ENCODE results near the gene MAPKAPK2. TPM values are rescaled to one million over a fixed set of nuclear protein-coding genes. Genes with fewer than 3 reads are reported as not detected.
A peak's percentile ranks its signal among the peaks of the same experiment; 100 is the strongest.
"Not testable (repeated sequence)": the region's sequence is repeated elsewhere in the genome, so short reads cannot be mapped to it uniquely, and the experiment has no call there.

The MAPKAPK2 gene
- total RNA-seq, 2 experiments from 2014 or later, result 157 to 166 TPM

GRCh38 chr1:206635978-206636345 is 48.7 kb upstream of the MAPKAPK2 start:
- Mint-ChIP-seq H3K27ac (no peak overlapping the region), H3K36me3 (ENCODE audit: low read depth) (no peaks in the 10 kb centered on the region), H3K4me3 (peak overlapping the region; percentile 83), H3K4me1 (ENCODE audit: low read depth) (peaks cover 18% of the 10 kb centered on the region), H3K9me3 (no peaks in the 10 kb centered on the region), H3K27me3 (no peaks in the 10 kb centered on the region)
- peaks cover 0 to 14% of the 10 kb centered on the region in 2 experiments for H3K27me3 ChIP-seq (ENCODE audit: control insufficient read depth in 1 of 2, insufficient read depth in 2 of 2, low read length in 2 of 2)
- CTCF ChIA-PET, result interaction anchor here (0.9 to 4.4 kb wide), 7 partner anchors 18 to 346 kb away, joined by 3 to 42 read pairs (median 15); partner anchors contain the start of genes EIF2D and IKBKE
- DNase-seq (peak in 3 of 14 experiments; percentile 4 to 35 (median 8)), ATAC-seq (ENCODE audit: poor library complexity) (no peak)
- intact Hi-C loops (cut with DNase I, micrococcal nuclease), result loop anchor here (2.0 kb wide), 3 partner anchors 23 to 275 kb away; partner anchors contain the start of gene EIF2D (in 1 of the 2)
- POLR2A ChIA-PET, result interaction anchor here (0.7 to 2.0 kb wide), 7 partner anchors 15 to 270 kb away, joined by 3 to 15 read pairs (median 3); partner anchors contain the start of genes EIF2D and IKBKE
- H3K27ac ChIP-seq (ENCODE audit: low read depth in 1 of 2, low read length in 2 of 2), result no peak overlapping the region
- no peaks in the 10 kb centered on the region for H3K9me3 ChIP-seq (ENCODE audit: control insufficient read depth in 1 of 2, insufficient read depth in 1 of 2, low read length in 2 of 2)
- peak overlapping the region; percentile 64 for H3K4me3 ChIP-seq (ENCODE audit: low read length)
- no peak for TF ChIP-seq CTCF (IDR thresholded peaks at IDR 0.05)
- no peaks in the 10 kb centered on the region for H3K36me3 ChIP-seq (ENCODE audit: insufficient read depth, low read length)
- peaks cover 20% of the 10 kb centered on the region for H3K4me1 ChIP-seq (ENCODE audit: insufficient read depth, low read length)

GRCh38 chr1:206636671-206637070 is 48.0 kb upstream of the MAPKAPK2 start:
- H3K4me1 Mint-ChIP-seq (ENCODE audit: low read depth), result peaks cover 18% of the 10 kb centered on the region

GRCh38 chr1:206637605-206638004 is 47.1 kb upstream of the MAPKAPK2 start:
- POLR2A ChIA-PET, result interaction anchor here (0.6 kb wide), 1 partner anchor 10 kb away, joined by 3 read pairs; no protein-coding TSS in a partner anchor
- ATAC-seq (ENCODE audit: poor library complexity), result no peak
- H3K4me1 ChIP-seq (ENCODE audit: insufficient read depth, low read length), result peaks cover 20% of the 10 kb centered on the region
- H3K36me3 Mint-ChIP-seq (ENCODE audit: low read depth), result no peaks in the 10 kb centered on the region
- H3K27me3 ChIP-seq (ENCODE audit: control insufficient read depth in 1 of 2, insufficient read depth in 2 of 2, low read length in 2 of 2), result peaks cover 0 to 14% of the 10 kb centered on the region in 2 experiments
- peak overlapping the region; percentile 14 for H3K4me3 Mint-ChIP-seq
- no peak overlapping the region for H3K27ac Mint-ChIP-seq
- TF ChIP-seq CTCF (IDR thresholded peaks at IDR 0.05), result no peak
- peaks cover 18% of the 10 kb centered on the region for H3K4me1 Mint-ChIP-seq (ENCODE audit: low read depth)
- CTCF ChIA-PET, result interaction anchor here (1.2 to 1.5 kb wide), 4 partner anchors 21 to 296 kb away, joined by 3 to 4 read pairs (median 3); no protein-coding TSS in a partner anchor
- H3K9me3 ChIP-seq (ENCODE audit: control insufficient read depth in 1 of 2, insufficient read depth in 1 of 2, low read length in 2 of 2), result no peaks in the 10 kb centered on the region
- intact Hi-C loops (cut with DNase I, micrococcal nuclease), result loop anchor here in 1 of 2 experiments (2.0 kb wide), 1 partner anchor 45 kb away; no protein-coding TSS in a partner anchor
- no peak overlapping the region for H3K27ac ChIP-seq (ENCODE audit: low read depth in 1 of 2, low read length in 2 of 2)
- H3K27me3 Mint-ChIP-seq, result no peaks in the 10 kb centered on the region
- no peaks in the 10 kb centered on the region for H3K36me3 ChIP-seq (ENCODE audit: insufficient read depth, low read length)
- no peak for DNase-seq
- no peak overlapping the region for H3K4me3 ChIP-seq (ENCODE audit: low read length)
- H3K9me3 Mint-ChIP-seq, result no peaks in the 10 kb centered on the region

More at GRCh38 chr1:206636671-206637070, 48.0 kb upstream of the MAPKAPK2 start:
- peaks cover 20% of the 10 kb centered on the region for H3K4me1 ChIP-seq (ENCODE audit: insufficient read depth, low read length)
- H3K4me3 ChIP-seq (ENCODE audit: low read length), result no peak overlapping the region
- intact Hi-C loops (cut with DNase I, micrococcal nuclease), result loop anchor here in 1 of 2 experiments (2.0 kb wide), 1 partner anchor 46 kb away; no protein-coding TSS in a partner anchor
- Mint-ChIP-seq H3K9me3 (no peaks in the 10 kb centered on the region), H3K4me3 (peak overlapping the region; percentile 40), H3K36me3 (ENCODE audit: low read depth) (no peaks in the 10 kb centered on the region), H3K27ac (peak overlapping the region; percentile 28), H3K27me3 (no peaks in the 10 kb centered on the region)
- H3K36me3 ChIP-seq (ENCODE audit: insufficient read depth, low read length), result no peaks in the 10 kb centered on the region
- no peak for TF ChIP-seq CTCF (IDR thresholded peaks at IDR 0.05)
- H3K27me3 ChIP-seq (ENCODE audit: control insufficient read depth in 1 of 2, insufficient read depth in 2 of 2, low read length in 2 of 2), result peaks cover 0 to 14% of the 10 kb centered on the region in 2 experiments
- ATAC-seq (ENCODE audit: poor library complexity) (no peak), DNase-seq (no peak)
- H3K9me3 ChIP-seq (ENCODE audit: control insufficient read depth in 1 of 2, insufficient read depth in 1 of 2, low read length in 2 of 2), result no peaks in the 10 kb centered on the region
- ChIA-PET POLR2A (interaction anchor here (0.6 to 1.4 kb wide), 3 partner anchors 11 to 27 kb away, joined by 3 to 5 read pairs (median 3); partner anchors contain the start of gene EIF2D), CTCF (interaction anchor here (1.2 to 4.4 kb wide), 3 partner anchors 24 to 167 kb away, joined by 3 to 42 read pairs (median 25); partner anchors contain the start of gene EIF2D)
- H3K27ac ChIP-seq (ENCODE audit: low read depth in 1 of 2, low read length in 2 of 2), result no peak overlapping the region

- H3K27ac Mint-ChIP-seq; DNase-seq; H3K36me3 ChIP-seq (ENCODE audit: insufficient read depth, low read length); H3K4me3 ChIP-seq (ENCODE audit: low read length); H3K9me3 ChIP-seq (ENCODE audit: control insufficient read depth in 1 of 2, insufficient read depth in 1 of 2, low read length in 2 of 2); H3K4me1 ChIP-seq (ENCODE audit: insufficient read depth, low read length); H3K4me3 Mint-ChIP-seq; H3K9me3 Mint-ChIP-seq; intact Hi-C loops (cut with DNase I, micrococcal nuclease); H3K27ac ChIP-seq (ENCODE audit: low read depth in 1 of 2, low read length in 2 of 2); POLR2A ChIA-PET; ATAC-seq (ENCODE audit: poor library complexity); CTCF ChIA-PET; H3K4me1 Mint-ChIP-seq (ENCODE audit: low read depth); H3K36me3 Mint-ChIP-seq (ENCODE audit: low read depth); H3K27me3 ChIP-seq (ENCODE audit: control insufficient read depth in 1 of 2, insufficient read depth in 2 of 2, low read length in 2 of 2); H3K27me3 Mint-ChIP-seq: not testable (repeated sequence)
These were observed 42.6 kb upstream of the MAPKAPK2 start for GRCh38 chr1:206642074-206642473.

Measured in CD4-positive, alpha-beta T cell (primary cell).